SK-N-SH treated with all-trans-retinoic acid at 6 μM for 48 hours (cell line): ENCODE data around the gene IL17RA.

Experiments used
- BACH2 ChIP-seq: fragments of 250-450 bp; sonication (Bioruptor Pico); IDR thresholded peaks from 2 replicates; pipeline ENCODE4 v1.9.0; 2021; ENCODE audit warnings: mild to moderate bottlenecking, borderline replicate concordance
- CSRNP3 ChIP-seq: fragments of 250-450 bp; sonication (Bioruptor Pico); IDR thresholded peaks from 2 replicates; pipeline ENCODE4 v1.5.1; 2021; ENCODE audit warnings: mild to moderate bottlenecking, moderate library complexity
- ISL1 ChIP-seq: fragments of 250-450 bp; sonication (Bioruptor Pico); IDR thresholded peaks from 2 replicates; pipeline ENCODE4 v2.1.2; 2022; ENCODE audit warnings: mild to moderate bottlenecking, moderate library complexity
- PATZ1 ChIP-seq: fragments of 250-450 bp; sonication (Bioruptor Pico); IDR thresholded peaks from 2 replicates; pipeline ENCODE4 v1.8.0; 2020; ENCODE audit warnings: mild to moderate bottlenecking, moderate library complexity, borderline replicate concordance
- PPARA ChIP-seq: fragments of 250-450 bp; sonication (Bioruptor Pico); IDR thresholded peaks from 2 replicates; pipeline ENCODE4 v1.5.0; 2020; ENCODE audit warnings: mild to moderate bottlenecking, borderline replicate concordance
- TOX ChIP-seq: fragments of 250-450 bp; sonication (Bioruptor Pico); IDR thresholded peaks from 2 replicates; pipeline ENCODE4 v1.8.0; 2021; ENCODE audit warnings: mild to moderate bottlenecking, moderate library complexity, borderline replicate concordance

- TF ChIP-seq PPARA (no peak), CSRNP3 (no peak), BACH2 (CRISPR knock-in tag) (no peak), PATZ1 (no peak), ISL1 (CRISPR knock-in tag) (no peak), TOX (CRISPR knock-in tag) (no peak)
These were observed 55.2 kb downstream of the IL17RA start for GRCh38 chr22:17140022-17140421.
